GM21737 (cell line): ENCODE results near the gene DOK7.

Experiments used
- ATAC-seq: cut with Tn5 transposase; IDR thresholded peaks from one replicate; pipeline ENCODE4 v1.9.1; 2021; ENCODE audit warnings: mild to moderate bottlenecking, moderate library complexity; ENCODE audit not compliant: unreplicated experiment

The DOK7 gene

GRCh38 chr4:3518941-3519340 is 55.8 kb downstream of the DOK7 start:
- ATAC-seq = no peak

DNA sequence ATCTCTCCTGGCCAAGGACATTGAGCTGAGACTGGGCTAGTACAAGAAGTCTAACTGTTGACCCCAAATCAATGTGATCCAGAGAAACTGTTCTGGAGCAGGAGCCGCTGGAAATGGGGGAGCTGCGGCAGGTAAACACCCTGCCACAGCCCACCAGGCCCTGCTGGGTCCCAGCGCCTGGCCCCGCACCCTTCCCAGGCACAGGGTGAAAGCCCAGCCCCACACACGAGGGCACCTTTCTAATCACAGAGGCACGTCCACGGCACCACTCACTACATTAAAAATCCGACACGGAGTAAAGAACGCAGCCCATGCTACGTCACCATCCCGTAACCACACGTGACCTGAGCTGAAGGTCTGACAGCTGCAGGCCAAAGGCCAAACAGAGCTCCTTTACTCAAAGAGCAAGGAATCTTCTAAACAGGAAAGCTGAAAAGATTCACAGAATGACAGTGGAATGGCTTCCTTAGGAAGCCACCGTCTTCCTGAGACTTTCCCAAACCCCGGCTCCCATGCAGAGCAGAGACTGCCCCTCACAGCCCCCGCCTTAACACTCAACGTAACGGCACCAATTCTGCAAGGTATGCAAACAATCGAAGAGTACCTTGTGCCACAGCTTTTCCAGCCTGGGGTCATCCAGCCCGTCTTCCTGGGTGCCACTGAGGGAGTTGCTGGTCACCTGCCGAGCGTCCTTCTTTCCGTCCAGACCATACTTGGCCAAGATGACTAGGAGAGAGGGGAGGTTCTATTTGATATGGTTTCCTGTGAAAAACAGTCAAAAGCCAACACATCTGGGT is 56.6 kb downstream of the DOK7 start:
- ATAC-seq = no peak

DNA sequence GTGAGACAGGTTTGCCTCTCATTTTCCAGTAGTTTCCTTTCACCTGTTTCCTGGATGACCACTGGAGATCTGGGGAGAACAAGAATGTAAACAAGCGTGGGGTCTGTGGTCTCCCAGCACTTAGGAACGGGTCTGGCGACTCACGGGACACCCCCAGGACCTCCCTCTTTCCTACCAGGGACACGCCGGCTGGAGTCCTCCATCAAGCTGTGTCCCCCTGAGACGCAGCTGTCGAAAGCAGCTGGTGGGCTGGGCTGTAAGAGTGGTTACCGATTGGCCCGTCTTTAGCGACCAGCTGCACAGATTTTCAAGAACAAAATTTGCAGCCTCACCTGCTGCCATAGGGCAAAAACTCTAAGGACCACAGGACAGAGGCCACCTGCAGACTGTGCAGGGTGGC is 57.2 kb downstream of the DOK7 start:
- ATAC-seq = no peak

DNA sequence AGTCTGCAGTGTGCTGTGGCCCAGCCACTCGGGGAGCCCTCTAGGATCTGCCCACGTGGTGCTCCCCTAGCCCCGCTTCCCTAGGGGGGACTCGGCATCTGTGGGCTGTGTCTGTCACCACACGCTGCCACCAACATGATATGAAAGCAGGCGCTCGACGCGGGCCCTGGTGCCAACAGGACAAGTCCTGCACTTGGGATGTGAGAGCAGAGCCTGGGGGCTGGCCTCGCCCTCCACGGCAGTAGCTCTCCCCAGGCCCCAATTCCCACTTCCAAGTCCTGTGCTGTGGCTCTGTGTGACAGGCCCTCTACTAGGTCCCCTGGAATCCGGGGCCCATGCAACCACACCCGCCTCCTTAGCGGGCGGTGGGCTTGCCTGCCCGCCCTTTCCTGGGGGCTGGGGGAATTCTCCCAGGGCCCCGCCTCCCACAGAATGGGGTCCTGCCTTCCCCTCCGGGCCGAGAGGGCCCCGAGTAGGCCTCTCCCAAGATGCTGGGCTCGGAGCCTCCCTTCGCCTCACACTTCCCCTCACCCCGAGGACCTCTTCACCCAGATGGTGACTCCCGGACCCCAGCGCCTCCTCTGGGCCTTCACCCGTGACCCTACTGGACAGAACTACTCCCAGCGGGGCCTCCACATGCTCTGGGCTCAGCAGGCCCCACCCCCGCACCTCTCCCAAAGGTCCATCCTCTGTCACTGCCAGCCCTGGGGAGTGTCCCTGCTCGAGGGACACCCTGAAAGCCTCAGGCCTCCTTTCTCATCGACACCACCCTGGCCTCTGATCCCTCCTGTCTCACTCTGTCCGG is 57.9 kb downstream of the DOK7 start:
- ATAC-seq = no peak

DNA sequence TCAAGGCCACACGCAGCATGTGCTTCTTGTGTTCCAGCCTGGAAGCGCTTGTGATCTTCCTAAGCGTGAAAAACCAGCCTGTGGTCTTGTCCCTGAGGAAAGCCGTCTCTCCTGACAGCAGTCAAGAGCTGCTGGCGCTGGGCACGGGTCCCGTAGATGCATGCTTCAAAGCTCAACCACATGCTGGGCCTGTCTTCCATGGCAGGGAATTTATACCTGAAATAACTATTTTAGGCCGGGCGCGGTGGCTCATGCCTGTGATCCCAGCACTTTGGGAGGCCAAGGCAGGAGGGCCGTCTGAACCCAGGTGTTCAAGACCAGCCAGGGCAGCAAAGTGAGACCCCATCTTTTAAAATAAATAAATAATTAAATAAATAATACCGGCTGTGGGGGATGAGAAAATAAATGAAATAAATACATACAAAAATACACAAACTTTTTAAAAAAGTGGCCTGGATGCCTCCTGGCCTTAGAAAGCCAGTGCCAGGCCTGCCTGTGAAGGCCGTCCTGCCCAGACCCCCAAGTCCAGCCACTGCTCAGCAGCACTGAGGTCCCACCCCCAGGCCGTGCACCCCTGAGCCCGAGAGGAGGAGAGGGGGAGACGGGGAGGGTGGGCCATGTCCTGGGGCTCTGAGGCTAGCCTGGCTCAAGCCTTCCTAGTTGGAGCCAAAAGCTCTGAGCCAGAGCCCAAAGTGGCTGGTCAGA is 58.7 kb downstream of the DOK7 start:
- no peak for ATAC-seq

DNA sequence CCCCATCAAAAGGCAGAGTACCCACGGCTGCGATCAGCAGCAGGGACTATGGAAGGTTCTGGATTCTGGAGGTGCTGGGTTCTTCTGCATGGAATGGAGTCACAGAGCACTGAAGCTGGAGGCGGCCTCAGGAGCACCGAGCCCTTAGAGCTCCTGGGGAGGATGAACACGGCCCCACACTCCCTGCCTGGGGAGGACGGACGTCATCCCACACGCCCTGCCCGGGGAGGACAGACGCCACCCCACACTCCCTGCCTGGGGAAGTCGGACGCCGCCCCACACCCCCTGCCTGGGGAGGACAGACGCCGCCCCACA is 59.2 kb downstream of the DOK7 start:
- no peak for ATAC-seq

DNA sequence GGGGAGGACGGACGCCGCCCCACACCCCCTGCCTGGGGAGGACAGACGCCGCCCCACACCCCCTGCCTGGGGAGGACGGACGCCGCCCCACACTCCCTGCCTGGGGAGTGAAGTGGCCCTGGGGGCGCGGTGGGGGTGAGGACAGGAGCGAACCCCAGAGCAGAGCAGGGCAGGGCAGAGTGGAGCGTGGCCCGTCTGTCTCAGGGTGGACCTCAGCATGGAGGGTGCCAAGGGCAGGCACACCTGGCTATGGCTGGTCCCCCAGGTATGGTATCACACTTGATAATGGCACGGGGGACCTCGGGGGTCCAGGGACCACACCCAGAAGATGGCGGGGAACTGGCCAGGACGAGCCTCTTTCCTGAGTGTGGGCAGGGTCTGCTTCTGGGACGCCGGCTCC is 59.5 kb downstream of the DOK7 start:
- ATAC-seq = no peak

- ATAC-seq = no peak
These were observed 60.1 kb downstream of the DOK7 start for GRCh38 chr4:3523146-3523627.

GRCh38 chr4:3523628-3524221 is 60.6 kb downstream of the DOK7 start:
- no peak for ATAC-seq

DNA sequence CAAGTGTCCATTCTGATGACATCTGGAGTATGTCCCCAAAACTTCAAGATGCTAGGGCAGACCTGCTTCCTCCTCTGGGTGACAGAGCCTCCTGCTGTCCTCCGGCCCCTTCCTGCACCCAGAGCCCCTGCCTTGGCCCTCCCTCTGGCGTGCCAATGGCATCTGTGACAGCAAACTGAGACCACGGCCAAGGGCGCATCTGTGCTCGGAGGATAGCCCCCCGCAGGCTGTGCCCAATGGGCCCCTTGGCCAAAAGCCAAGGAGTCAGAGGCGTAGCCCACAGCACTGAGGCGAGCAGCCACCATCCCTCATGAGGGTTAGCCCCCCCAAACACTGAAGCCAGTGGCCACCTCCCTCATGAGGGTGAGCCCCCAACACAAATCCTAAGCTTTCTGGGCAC is 61.2 kb downstream of the DOK7 start:
- no peak for ATAC-seq

GRCh38 chr4:3524920-3525319 is 61.8 kb downstream of the DOK7 start:
- ATAC-seq = no peak

DNA sequence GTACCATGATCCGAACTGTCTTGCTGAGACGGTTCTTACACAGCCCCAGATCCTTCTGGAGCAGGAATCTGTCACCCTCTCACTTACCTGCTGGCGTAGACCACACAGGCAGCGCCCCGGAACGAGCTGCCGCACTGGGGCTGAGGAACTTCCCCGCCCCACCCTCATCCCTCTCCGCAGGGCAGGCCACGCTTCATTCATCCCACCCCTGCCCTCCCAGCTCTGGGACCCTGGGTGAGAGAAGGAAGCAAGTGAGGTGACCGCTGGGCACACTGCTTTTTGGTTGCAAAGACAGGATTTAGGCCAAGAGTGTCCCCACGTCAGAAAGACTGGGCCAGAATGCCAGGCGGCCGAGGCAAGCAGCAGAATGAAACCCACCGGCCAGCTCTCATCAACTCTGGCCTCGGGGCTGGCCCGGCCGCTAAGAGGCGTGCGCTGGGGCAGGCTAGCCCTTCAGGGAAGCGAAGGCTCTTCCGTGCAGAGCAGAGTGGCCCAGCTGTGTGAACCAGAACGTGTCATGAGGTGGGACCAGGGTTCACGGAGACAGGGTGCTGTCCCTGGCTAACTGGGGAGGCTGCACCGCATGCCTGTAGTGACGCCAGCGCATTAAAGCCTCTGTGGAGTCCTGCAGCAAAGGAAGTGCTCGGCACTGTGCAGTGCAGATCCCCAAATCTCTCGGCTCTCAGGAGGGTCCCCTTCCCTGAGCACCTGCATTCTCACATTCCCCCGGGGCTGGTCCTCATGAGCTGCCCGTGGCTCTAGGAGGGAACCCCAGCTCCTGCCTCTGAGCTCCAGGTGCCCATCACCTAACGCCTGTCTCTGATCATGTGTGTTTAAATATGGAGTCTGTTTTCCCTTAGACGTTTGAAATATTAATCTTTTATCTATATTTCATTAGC is 62.7 kb downstream of the DOK7 start:
- ATAC-seq = no peak

- no peak for ATAC-seq
These were observed 63.4 kb downstream of the DOK7 start for GRCh38 chr4:3526456-3526855.

DNA sequence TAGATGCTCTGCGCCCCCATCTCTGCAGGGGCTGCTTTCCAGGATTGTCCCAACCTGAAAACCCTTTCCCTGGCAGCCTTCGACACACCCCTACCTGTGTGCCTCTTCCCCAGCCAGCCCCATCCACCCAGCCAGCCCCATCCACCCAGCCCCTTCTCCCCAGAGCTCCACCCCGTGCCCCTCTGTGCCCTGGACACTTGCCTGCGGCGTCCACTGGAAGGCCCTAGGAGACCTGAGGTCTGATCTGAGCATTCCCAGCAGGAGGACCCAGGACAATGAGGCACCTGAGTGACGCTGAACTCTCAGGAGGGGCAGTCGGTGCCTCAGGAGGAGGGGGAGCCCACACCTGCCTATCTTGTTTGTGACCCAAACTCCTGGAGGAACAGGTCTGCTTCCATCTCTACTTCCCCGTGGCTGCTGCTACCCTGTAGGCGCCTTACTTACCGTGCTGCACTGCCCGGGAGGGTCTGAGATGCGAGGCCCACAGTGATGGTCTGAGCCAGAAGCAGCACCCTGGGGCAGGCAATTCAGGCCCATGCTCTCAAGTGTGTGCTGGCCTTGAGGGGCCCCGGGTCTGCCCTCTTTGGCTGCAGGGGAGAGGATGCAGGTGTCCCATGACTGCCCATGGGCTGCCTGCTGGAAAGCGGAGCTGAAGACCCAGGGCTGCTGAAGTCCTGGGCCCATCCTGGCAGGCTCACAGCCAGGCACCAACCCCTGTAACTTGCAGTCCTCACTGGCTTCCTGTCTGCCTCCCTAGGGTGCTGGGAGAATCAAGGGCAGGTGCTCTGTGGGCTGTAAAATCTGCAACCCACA is 64.2 kb downstream of the DOK7 start:
- no peak for ATAC-seq

GRCh38 chr4:3527914-3528876 is 65.1 kb downstream of the DOK7 start:
- ATAC-seq = no peak

- ATAC-seq = no peak
These were observed 66.3 kb downstream of the DOK7 start for GRCh38 chr4:3529363-3529762.

- ATAC-seq = no peak
These were observed 66.9 kb downstream of the DOK7 start for GRCh38 chr4:3530051-3530450.

- ATAC-seq = no peak
These were observed 67.7 kb downstream of the DOK7 start for GRCh38 chr4:3530663-3531254.
